Measurements from ENCODE around the gene PTPN20.

The PTPN20 gene

DNA sequence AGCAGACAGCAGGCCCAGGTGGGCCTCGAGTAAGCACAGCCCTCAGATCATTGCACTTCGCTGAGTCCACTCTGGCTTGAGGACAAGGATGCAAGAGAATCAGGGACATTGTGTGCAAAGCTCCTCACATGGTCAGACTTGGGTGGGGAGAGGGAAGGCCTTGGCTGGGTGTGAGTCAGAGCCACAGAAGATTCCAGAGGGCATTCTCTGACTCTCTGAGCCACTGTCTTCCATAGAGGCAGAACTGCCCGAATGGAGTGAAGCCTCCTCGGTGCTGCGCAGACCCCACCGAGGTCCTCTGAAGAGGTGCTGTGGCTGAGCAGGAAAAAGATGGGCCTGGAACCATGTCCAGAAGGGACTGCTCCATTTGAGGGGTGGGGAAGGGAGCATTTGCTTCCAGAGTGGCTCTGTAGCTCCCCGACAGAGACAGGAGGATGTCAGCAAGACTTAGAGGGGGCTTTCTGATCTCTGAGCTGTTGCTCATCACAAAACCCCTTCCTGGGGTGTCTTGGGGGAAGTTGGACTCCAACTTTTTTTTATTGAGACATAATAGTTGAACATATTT lies 120.8 kb downstream of the PTPN20 start:
- Histone ChIP-seq H3K4me3 (ENCODE audit: low read length) (no peak overlapping the region), H3K27ac (ENCODE audit: low read length) (no peak overlapping the region), H3K4me1 (ENCODE audit: control insufficient read depth, low read depth, low read length) (no peaks in the 10 kb centered on the region), H3K27me3 (ENCODE audit: control insufficient read depth, insufficient read depth, low read length) (no peaks in the 10 kb centered on the region), H3K36me3 (ENCODE audit: control insufficient read depth, low read depth, low read length) (no peaks in the 10 kb centered on the region), H3K9me3 (ENCODE audit: control insufficient read depth, low read depth, low read length) (no peaks in the 10 kb centered on the region), H3K9ac (ENCODE audit: low read length) (no peak overlapping the region)

DNA sequence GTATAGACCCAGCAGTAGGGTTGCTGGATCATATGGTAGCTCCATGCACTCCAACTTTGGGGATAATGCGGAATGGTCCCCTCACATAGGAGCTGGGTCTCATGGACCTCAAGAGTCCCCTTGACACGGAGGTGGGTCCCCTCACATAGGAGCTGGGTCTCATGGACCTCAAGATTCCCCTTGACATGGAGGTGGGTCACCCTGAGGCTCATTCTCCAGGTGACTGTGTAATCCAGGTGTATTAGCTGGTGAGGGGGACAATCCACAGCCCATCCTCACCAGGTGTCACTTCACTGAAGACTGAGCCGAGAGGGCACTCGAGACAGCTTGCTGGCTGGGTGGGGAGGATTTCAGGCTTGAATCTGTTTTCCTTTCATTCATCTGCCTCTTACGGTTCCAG lies 121.9 kb downstream of the PTPN20 start:
- Histone ChIP-seq H3K9ac (ENCODE audit: low read length) (no peak overlapping the region), H3K4me1 (ENCODE audit: control insufficient read depth, low read depth, low read length) (no peaks in the 10 kb centered on the region), H3K27me3 (ENCODE audit: control insufficient read depth, insufficient read depth, low read length) (no peaks in the 10 kb centered on the region), H3K36me3 (ENCODE audit: control insufficient read depth, low read depth, low read length) (no peaks in the 10 kb centered on the region), H3K27ac (ENCODE audit: low read length) (no peak overlapping the region), H3K4me3 (ENCODE audit: low read length) (no peak overlapping the region), H3K9me3 (ENCODE audit: control insufficient read depth, low read depth, low read length) (no peaks in the 10 kb centered on the region)

DNA sequence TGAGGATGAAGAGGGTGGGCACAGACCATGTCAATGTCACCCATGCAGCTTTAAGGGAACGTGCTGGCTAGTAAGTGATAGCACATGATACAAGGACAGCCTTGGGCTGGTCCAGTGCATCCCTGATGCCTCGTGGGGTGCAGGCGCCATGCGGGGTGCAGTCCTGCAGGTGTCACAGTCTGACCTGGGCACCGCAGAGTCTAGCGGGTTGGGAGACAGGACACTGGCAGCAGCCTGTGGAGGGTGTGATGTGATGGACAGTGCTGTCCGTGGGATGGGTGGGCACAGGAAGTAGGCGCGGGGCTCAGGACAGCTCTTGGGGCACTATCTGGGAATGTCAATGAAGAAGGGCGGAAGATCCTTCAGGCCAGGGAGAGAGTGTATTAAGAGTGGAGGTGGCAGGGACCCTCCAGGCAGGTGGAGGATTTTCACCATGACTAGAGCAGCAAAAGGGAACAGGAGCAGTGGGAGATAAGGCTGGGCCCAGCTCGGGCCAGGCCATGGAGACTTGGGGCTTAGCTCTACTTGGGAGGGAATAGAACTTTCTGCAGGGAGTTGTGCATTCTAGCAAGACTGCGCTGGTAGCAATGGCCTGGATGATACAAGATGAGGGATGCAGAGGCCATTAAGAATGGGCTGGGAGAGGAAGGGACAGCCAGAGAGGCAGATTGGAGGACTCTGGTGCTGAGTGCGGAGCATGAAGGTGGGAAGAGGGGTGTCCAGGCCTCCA lies 122.5 kb downstream of the PTPN20 start:
- Histone ChIP-seq H3K27ac (ENCODE audit: low read length) (no peak overlapping the region), H3K27me3 (ENCODE audit: control insufficient read depth, insufficient read depth, low read length) (no peaks in the 10 kb centered on the region), H3K36me3 (ENCODE audit: control insufficient read depth, low read depth, low read length) (no peaks in the 10 kb centered on the region)

DNA sequence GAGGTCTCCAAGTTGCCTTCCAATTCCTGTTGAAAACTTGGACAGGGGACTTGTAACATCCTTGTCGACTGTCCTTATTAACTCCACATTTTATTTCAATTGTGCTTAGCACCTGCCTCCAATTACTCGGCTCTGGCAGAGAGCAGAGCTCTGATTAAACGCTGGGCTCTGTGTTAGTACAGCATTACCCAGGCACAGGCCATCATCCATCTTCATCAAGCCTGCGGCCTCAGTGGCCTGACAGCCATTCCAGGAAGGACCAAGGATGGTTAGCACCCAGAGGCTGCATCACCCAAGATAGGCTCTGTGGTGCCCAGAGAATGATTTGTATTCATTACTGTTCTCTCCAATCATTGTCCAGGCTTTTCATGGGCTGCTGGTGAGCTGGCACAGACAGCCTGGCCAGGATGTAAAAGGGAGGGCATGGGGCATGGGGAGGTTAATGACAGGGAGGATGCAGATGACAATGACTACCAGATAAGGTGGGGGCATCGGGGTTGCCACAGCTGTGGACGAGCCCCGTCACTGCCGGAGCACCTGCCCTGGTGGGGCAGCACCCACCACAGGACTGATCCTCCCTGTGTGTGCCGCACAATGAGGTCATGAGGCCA lies 123.3 kb downstream of the PTPN20 start:
- Histone ChIP-seq H3K27ac (ENCODE audit: low read length) (no peak overlapping the region), H3K27me3 (ENCODE audit: control insufficient read depth, insufficient read depth, low read length) (no peaks in the 10 kb centered on the region), H3K36me3 (ENCODE audit: control insufficient read depth, low read depth, low read length) (no peaks in the 10 kb centered on the region), H3K4me1 (ENCODE audit: control insufficient read depth, low read depth, low read length) (no peaks in the 10 kb centered on the region), H3K9me3 (ENCODE audit: control insufficient read depth, low read depth, low read length) (no peaks in the 10 kb centered on the region), H3K9ac (ENCODE audit: low read length) (no peak overlapping the region), H3K4me3 (ENCODE audit: low read length) (no peak overlapping the region)

More for the DNA sequence above, 122.5 kb downstream of the PTPN20 start:
- no peaks in the 10 kb centered on the region for H3K4me1 ChIP-seq (ENCODE audit: control insufficient read depth, low read depth, low read length)
- H3K9me3 ChIP-seq (ENCODE audit: control insufficient read depth, low read depth, low read length) = no peaks in the 10 kb centered on the region
- H3K9ac ChIP-seq (ENCODE audit: low read length) = no peak overlapping the region
- H3K4me3 ChIP-seq (ENCODE audit: low read length) = no peak overlapping the region

DNA sequence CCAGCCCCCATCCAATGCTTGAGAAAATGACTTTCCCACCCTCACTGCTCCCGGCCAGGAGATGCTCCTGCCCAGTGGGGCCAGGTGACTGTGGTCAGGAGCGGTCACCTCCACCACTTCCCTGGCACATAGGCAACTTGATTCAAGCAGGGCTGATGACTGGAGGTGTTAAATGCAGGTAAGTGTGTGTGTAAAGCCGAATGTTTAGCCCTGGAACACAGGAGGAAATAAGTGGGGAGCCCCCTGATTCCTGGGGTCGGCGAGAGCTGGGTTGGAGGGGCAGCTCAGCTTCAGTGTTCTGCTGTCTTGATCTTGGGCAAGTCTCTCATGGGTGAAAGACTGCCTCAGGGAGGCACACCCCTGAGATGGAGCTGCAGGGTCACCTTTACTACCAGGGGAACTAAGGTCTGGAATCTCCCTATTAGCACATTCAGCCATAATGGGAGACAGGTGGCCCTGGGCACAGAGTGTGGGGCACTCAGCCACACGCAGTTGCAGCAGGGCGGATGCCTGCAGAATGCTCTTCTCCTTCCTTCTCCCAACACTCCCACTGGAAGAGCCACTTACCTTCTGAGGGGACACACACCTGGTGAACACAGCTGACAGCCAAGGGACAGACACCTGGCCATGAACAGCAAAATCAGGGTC lies 124.1 kb downstream of the PTPN20 start:
- Histone ChIP-seq H3K27me3 (ENCODE audit: control insufficient read depth, insufficient read depth, low read length) (no peaks in the 10 kb centered on the region), H3K36me3 (ENCODE audit: control insufficient read depth, low read depth, low read length) (no peaks in the 10 kb centered on the region), H3K4me1 (ENCODE audit: control insufficient read depth, low read depth, low read length) (no peaks in the 10 kb centered on the region), H3K27ac (ENCODE audit: low read length) (no peak overlapping the region), H3K4me3 (ENCODE audit: low read length) (no peak overlapping the region), H3K9me3 (ENCODE audit: control insufficient read depth, low read depth, low read length) (no peaks in the 10 kb centered on the region), H3K9ac (ENCODE audit: low read length) (no peak overlapping the region)

DNA sequence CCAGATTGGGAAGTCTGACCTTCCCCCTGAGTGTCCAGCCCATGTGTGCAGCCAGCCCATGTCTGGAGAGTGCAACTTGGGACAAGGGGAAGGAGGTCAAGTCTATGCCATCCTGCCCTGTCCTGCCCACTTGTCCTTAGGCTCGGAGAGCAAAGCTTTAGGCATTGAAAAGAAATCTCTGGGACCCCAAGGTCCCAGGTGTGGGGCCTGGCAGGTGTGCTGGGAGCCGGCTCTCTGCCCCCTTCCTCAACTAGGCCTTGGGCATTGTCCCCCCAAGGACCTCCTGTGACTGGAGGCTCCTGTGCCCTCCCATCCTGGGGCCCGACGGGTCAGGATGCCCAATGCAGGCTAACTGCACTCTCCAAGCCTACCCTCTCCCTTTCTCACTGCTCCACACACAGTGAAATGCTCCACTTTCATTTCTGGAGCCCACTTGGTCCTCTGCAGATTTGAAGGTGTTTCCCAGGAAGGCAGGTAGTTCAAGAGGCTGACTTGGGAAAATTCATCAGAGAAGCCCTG lies 124.7 kb downstream of the PTPN20 start:
- H3K9ac ChIP-seq (ENCODE audit: low read length) = no peak overlapping the region
- no peak overlapping the region for H3K27ac ChIP-seq (ENCODE audit: low read length)
- H3K4me3 ChIP-seq (ENCODE audit: low read length) = no peak overlapping the region
- H3K36me3 ChIP-seq (ENCODE audit: control insufficient read depth, low read depth, low read length) = no peaks in the 10 kb centered on the region
- no peaks in the 10 kb centered on the region for H3K27me3 ChIP-seq (ENCODE audit: control insufficient read depth, insufficient read depth, low read length)
- no peaks in the 10 kb centered on the region for H3K4me1 ChIP-seq (ENCODE audit: control insufficient read depth, low read depth, low read length)
- H3K9me3 ChIP-seq (ENCODE audit: control insufficient read depth, low read depth, low read length) = no peaks in the 10 kb centered on the region

DNA sequence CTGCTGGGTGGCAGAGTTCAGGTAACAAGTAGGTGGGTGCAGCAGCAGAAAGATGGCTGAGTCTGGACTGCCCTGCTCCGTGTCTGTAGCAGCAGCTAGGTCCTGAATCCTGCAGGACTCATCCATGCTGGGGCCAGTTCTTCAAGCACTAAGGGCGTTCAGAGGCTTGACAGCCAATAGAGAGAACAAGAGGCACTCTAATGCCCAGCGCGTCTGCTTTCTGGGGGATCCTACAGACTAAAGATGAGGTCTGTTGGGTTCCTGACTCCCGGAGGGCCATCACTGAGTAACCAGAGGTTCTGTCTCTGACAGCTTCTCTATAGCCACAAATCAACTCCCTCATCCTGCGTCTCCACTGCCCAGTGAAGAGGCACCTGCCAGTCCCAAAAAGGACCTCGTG lies 125.5 kb downstream of the PTPN20 start:
- no peaks in the 10 kb centered on the region for H3K4me1 ChIP-seq (ENCODE audit: control insufficient read depth, low read depth, low read length)
- no peak overlapping the region for H3K9ac ChIP-seq (ENCODE audit: low read length)
- H3K27ac ChIP-seq (ENCODE audit: low read length) = no peak overlapping the region
- no peaks in the 10 kb centered on the region for H3K36me3 ChIP-seq (ENCODE audit: control insufficient read depth, low read depth, low read length)
- H3K27me3 ChIP-seq (ENCODE audit: control insufficient read depth, insufficient read depth, low read length) = no peaks in the 10 kb centered on the region
- no peaks in the 10 kb centered on the region for H3K9me3 ChIP-seq (ENCODE audit: control insufficient read depth, low read depth, low read length)
- no peak overlapping the region for H3K4me3 ChIP-seq (ENCODE audit: low read length)

DNA sequence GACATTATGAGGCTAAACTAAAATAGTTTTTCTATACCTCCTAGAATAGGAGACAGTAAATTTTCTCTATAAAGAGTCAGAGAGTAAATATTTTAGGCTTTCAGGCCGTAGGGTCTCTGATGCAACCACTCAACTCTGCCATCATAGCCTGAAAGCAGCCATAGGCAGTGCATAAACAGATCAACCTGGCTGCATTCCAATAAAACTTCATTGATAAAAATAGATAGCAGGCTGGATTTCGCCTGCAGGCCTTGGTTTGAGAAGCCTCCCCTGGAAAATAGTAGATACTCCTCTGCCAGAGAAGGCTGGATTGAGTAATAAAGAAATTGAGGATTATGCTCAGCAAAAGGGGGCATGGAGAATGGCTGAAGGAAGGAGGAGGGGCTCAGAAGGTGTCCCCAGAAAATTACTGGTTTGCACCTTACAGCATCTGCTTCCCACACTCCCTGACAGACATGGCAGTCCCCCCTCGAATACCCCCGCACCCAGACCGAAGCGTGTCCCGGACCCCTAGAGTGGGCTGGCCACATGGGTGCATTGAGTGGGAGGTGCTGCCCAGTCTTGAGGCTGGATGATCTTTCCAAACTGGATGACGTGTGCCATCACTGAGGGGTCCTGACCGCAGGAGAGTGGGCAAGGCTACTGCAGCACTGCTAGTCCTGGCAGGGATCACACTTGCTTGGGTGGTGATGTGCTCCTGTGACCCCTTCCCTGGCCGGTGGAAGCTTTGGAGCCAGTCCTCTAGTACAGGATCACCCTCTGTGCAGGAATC lies 126.6 kb downstream of the PTPN20 start:
- no peaks in the 10 kb centered on the region for H3K36me3 ChIP-seq (ENCODE audit: control insufficient read depth, low read depth, low read length)
- H3K4me3 ChIP-seq (ENCODE audit: low read length) = no peak overlapping the region
- no peaks in the 10 kb centered on the region for H3K9me3 ChIP-seq (ENCODE audit: control insufficient read depth, low read depth, low read length)
- no peaks in the 10 kb centered on the region for H3K4me1 ChIP-seq (ENCODE audit: control insufficient read depth, low read depth, low read length)
- no peak overlapping the region for H3K9ac ChIP-seq (ENCODE audit: low read length)
- no peak overlapping the region for H3K27ac ChIP-seq (ENCODE audit: low read length)
- H3K27me3 ChIP-seq (ENCODE audit: control insufficient read depth, insufficient read depth, low read length) = no peaks in the 10 kb centered on the region

DNA sequence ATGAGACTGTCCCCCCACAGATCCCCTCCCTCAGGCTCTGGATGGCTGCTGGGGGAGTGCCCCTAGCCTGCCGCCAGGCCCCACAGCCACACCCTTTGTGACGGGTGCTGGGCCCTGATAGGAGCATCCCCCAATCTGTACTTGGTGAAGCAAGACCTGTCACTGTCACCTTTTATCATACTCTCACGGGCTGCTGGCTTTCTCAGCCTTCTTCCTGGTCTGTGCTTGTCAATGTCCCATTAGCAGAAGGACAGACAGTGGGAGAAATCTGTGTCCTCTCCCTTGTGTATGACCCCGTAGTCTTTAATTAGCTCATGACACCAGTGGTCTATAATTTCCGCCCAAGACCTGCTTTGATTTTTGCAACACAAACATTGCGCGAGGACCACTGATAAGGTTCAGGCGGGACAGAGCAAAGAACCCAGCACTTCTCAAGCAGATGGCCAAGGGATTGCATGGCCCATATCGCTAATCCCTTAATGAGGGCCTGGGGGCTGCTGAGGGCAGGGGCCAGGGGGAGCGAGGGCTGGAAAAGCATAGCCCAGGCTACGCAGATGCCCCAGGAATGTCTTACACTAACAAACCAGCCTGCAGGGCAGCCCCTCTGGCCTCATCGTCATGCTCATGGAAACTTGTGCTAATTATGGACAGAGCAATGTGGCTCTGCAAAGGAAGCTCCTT lies 127.8 kb downstream of the PTPN20 start:
- H3K4me3 ChIP-seq (ENCODE audit: low read length) = no peak overlapping the region
- H3K36me3 ChIP-seq (ENCODE audit: control insufficient read depth, low read depth, low read length) = no peaks in the 10 kb centered on the region
- H3K9ac ChIP-seq (ENCODE audit: low read length) = no peak overlapping the region
- no peak overlapping the region for H3K27ac ChIP-seq (ENCODE audit: low read length)
- no peaks in the 10 kb centered on the region for H3K9me3 ChIP-seq (ENCODE audit: control insufficient read depth, low read depth, low read length)
- H3K27me3 ChIP-seq (ENCODE audit: control insufficient read depth, insufficient read depth, low read length) = no peaks in the 10 kb centered on the region
- no peaks in the 10 kb centered on the region for H3K4me1 ChIP-seq (ENCODE audit: control insufficient read depth, low read depth, low read length)

DNA sequence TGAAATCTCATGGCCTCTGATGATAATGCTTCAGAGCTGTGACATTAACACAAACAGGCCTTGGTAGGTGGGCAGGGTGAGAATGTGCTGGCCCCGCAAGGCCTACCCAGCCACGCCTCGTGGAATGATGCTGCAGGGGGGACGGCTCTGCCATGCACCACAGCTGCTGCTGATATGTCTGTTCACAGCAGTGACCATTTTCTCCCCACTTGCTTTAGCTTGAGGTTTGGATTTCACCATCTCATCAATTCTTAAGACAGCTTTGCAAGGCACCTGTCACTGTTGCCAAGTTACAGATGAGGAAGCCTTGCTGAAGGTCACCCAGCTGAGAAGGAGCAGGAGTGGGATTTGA lies 128.3 kb downstream of the PTPN20 start:
- H3K27ac ChIP-seq (ENCODE audit: low read length) = no peak overlapping the region
- no peaks in the 10 kb centered on the region for H3K27me3 ChIP-seq (ENCODE audit: control insufficient read depth, insufficient read depth, low read length)
- H3K4me3 ChIP-seq (ENCODE audit: low read length) = no peak overlapping the region
- H3K36me3 ChIP-seq (ENCODE audit: control insufficient read depth, low read depth, low read length) = no peaks in the 10 kb centered on the region
- no peaks in the 10 kb centered on the region for H3K4me1 ChIP-seq (ENCODE audit: control insufficient read depth, low read depth, low read length)
- no peak overlapping the region for H3K9ac ChIP-seq (ENCODE audit: low read length)
- H3K9me3 ChIP-seq (ENCODE audit: control insufficient read depth, low read depth, low read length) = no peaks in the 10 kb centered on the region

DNA sequence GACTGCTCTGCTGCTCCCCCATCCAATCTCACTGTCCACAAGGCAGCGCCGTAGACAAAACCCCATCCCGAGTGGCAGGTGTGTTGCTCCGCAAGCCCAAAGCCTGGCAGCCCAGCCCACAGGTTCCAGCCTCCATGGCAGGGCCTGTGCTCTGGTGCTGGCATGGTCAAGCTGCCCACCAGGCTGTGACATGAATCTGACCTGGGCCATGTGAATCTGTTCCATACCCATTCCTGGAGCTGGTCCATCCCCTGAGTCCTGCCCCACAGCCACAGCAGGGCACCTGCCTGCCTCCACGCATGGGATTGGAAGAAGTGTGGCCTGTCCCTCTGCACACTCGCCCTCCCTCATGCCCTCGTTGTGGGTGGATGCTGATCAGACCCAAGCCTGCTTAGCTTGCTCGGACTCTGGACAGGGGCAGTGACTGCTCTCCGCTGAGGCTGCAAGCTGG lies 128.8 kb downstream of the PTPN20 start:
- Histone ChIP-seq H3K4me1 (ENCODE audit: control insufficient read depth, low read depth, low read length) (no peaks in the 10 kb centered on the region), H3K27me3 (ENCODE audit: control insufficient read depth, insufficient read depth, low read length) (no peaks in the 10 kb centered on the region), H3K9ac (ENCODE audit: low read length) (no peak overlapping the region)

More for the DNA sequence above, 128.8 kb downstream of the PTPN20 start:
- Histone ChIP-seq H3K4me3 (ENCODE audit: low read length) (no peak overlapping the region), H3K36me3 (ENCODE audit: control insufficient read depth, low read depth, low read length) (no peaks in the 10 kb centered on the region), H3K27ac (ENCODE audit: low read length) (no peak overlapping the region), H3K9me3 (ENCODE audit: control insufficient read depth, low read depth, low read length) (no peaks in the 10 kb centered on the region)

All from iPS-18a (cell line).